NCI-H2107 treated with DMSO at 0.1 percent for 48 hours (cell line): Measurements from ENCODE around the gene CC2D1A.
"Not testable (repeated sequence)": the region's sequence is repeated elsewhere in the genome, so short reads cannot be mapped to it uniquely, and the experiment has no call there.

Source experiments
- DNase-seq: peaks from one replicate; lab custom pipeline; 2025; ENCODE audit not compliant: unreplicated experiment; lab: John Stamatoyannopoulos, UW

Gene CC2D1A

DNA sequence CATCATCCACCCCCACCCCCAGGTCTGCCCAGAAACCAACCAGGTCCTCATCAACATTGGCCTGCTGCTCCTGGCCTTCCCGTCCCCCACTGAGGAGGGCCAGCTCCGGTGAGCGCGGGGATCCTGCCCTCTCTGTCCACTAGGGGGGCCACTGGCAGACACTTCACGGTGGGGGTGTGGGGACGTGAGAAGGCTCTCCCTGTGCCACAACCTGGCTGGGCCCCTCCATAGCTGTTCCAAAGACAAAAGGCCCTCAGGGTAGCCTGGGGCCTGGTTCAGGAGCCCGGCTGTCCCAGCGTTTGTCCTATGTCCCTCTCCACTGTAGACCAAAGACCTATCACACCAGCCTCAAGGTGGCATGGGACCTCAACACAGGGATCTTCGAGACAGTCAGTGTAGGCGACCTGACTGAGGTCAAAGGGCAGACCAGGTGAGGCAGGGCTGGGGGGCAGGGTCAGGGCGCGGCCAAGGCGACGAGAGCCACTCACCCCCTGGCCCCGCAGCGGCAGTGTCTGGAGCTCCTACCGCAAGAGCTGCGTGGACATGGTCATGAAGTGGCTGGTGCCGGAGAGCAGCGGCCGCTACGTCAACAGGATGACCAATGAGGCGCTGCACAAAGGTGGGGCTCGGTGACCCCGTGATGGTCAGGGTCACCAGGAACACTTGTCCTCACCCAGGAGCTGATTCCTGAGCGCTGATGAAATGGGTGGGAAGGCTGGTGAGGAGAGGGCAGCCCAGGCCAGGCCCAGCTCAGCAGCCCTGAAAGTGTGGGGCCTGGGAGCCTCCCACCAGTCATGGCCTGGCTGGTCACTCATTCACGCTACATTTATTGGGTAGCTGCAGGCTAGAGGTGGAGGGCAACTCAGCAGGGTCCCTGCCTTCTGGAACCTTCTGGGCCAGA is 54.2 kb downstream of the CC2D1A start:
- DNase-seq, result no peak

DNA sequence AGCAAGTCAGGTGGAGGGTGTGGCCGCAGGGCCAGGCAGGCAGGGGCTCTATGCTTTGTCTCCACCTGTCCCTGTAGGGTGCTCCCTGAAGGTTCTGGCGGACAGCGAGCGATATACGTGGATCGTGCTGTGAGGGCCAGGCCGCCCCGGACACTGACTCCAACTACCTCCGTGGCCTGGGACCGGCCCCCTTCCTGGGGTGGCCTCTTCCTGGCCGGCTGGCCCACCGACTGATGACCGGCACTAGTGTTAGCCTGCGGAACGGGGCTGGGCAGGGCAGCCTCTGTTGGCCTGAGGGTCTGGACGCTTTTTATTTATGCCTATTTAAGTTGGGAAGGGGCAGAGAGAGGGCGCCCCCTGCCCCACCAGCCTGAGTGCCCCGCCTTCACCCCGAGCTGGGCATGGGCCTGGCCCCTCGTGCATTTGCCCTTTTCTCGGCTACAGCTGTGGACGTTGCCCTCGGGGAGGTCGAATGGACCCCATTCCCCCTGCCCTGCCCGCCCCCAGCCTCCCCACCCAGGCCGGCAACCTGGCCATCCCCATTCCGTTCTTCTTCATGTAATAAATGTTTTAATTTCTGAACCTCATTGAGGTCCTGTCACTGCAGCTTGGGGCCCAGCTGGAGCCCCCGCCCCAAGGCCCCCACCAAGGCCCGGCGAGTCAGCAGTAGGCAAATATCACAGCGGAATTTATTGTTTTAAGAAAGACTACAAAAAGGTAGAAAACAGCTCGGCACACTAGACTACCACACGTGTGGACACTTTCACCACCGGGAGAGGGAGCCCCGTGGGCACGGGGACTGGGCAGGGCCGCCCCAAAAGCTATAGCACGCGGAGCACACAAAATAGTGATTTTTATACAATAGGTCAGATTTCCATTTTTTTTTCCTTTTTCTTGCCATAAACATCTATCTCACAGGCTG is 55.1 kb downstream of the CC2D1A start:
- DNase-seq, result no peak

- DNase-seq, result no peak
These were observed 56.1 kb downstream of the CC2D1A start for GRCh38 chr19:13961826-13962698.

DNA sequence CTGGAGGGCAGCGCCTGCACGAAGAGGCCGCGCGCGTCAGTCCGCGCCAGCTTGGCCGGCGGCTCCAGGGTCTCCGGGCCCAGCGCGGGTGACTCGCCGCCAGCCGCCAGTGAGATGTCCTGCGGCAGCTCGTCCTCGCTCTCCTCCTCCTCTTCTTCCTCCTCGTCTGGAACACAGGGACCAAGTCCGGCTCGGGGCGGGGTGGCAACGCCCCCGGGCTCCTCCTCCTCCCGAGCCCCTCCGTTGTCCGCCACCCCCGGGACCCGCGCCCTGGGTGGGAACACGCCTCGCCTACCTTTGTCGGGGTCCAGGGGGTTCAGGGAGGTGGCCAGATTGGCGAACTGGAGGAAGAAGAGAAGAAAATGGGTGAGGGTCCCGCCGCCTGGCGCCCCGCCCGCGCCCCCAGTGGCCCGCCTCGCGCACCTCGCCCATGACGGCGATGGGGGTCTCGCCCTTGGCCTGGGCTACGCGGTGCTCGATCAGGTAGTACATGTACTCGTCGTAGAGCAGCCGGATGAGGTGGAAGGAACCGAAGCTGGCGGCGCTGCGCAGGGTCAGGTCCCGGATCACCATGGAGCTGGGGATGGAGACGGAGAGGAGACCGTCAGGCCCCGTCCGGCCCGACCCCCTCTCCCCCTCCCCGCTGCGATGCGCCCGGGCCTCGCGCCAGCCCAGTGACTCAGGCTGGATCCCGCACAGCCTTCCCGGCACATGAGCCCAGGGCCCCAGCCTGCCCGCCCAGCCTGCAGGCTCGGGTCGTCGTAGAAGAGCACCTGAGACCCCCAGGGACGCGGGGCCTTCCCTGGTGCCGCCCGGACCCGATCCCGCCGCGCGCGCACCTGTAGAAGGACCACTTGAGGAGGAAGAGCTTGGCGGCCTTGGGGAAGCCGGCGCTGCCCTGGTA is 57.0 kb downstream of the CC2D1A start:
- DNase-seq, result no peak

DNA sequence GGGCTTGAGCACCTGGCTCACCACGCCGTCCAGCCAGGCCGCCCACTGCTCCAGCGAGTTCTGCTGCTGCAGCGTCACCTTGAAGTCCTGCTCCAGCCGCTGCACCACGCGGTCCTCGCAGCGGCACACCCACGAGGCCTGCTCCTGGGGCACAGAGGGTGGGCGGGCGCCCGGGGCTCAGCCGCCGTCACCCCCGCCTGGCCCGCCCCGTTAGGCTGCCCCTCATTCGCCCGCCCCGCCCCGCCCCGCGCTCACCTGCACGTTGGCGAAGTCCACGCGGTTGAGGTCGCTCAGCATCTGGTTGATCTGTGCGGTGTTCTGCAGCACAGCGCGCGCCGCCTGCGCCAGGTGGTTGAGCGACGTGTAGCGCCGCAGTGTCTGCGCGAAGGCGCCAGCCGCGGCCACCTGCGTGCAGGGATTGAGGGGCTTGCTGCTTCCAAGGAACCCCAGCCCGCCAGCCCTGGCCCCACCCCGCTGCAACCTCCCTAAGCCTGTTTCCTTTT is 57.7 kb downstream of the CC2D1A start:
- no peak for DNase-seq

- no peak for DNase-seq
These were observed 58.8 kb downstream of the CC2D1A start for GRCh38 chr19:13964776-13965175.

GRCh38 chr19:13965377-13965896 is 59.4 kb downstream of the CC2D1A start:
- DNase-seq, result no peak

DNA sequence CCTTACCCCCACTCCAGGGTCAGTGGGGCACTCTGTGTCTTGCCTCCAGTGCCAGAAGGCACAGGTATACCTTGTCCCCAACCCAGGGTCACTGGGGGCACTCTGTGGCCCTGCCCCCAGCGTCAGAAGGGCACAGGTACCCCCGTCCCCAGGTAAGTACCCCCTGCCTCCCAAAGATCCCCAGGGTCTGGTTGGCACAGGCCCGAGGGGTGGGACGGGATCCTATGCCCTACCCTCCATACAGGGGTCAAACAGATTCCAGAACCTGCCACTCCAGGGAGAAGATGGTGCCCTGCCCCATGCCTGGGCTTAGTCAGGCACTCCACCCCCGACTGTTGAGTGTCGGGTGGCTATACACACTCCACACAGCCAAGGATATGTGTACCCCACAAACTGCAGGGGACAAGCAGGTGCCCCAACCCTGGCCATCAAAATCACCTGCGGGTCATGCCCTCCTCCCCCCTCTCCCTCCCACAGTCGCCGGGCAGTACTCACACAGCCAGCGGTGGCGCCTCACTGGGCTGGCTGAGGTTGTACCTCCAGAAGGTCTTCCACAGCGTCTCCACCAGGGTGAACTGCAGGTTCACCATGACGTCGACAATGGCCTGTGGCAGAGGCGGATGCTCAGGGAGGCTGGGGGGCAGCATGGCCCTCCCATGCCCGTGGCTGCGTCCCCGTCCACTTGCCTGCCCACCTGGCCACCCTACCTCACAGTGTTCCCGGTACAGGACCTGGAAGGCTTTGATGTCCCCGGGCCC is 60.1 kb downstream of the CC2D1A start:
- no peak for DNase-seq

DNA sequence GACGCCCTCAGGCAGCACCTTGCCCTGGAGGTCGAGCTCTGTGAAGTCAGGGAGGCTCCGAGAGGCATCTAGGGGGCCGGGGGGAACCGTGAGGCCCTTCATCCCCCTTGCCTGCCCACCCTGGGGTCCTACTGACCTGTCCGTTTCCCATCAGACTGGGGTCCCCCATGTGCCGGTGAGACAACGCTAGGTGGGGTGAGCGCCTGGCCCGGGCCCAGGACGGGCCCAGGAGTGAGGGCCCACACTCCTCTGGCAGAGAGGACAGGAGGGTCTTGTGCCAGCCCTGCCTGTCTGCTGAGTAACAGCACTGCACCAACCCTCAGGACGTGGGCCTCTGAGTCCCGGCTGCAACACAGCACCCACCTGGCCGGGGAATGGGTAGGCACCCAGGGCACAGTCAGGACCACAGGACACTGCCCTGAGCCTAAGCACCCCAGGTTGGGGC is 60.7 kb downstream of the CC2D1A start:
- DNase-seq, result no peak

DNA sequence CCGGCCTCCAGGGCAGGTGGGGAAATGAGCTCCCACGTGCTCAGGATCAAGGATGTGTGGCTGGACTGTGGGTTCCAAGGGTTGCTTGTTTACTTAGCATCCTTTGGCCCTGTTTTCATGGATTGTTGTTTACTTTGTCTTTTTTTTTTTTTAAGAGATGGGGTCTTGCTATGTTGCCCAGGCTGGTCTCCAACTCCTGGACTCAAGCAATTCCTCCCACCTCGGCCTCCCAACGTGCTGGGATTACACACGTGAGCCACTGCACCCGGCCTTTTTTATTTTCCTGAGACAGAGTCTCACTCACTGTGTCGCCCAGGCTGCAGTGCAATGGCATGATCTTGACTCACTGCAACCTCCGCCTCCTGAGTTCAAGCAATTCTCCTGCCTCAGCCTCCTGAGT is 61.2 kb downstream of the CC2D1A start:
- not testable (repeated sequence) for DNase-seq

- DNase-seq, result no peak
These were observed 62.5 kb downstream of the CC2D1A start for GRCh38 chr19:13968383-13968935.

- DNase-seq, result no peak
These were observed 63.0 kb downstream of the CC2D1A start for GRCh38 chr19:13968999-13969398.

DNA sequence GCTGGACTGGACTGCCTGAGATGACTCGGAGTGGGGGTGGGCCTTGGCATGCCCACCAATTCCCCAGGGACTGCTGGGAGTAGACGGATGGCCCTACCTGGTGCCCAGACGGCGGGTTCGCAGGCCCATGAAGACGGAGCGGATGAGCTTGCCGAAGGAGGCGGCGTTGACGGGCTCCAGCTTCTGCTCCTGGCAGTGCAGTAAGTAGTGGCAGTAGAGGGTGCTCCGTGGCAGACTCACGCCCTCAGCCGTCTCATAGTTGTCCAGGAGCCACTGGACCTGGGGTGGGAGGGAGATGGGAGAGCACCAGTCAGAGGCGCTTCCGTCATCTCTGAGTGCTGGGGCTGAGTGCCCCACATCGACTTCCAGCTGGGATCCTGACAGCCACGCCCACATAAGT is 63.9 kb downstream of the CC2D1A start:
- no peak for DNase-seq

DNA sequence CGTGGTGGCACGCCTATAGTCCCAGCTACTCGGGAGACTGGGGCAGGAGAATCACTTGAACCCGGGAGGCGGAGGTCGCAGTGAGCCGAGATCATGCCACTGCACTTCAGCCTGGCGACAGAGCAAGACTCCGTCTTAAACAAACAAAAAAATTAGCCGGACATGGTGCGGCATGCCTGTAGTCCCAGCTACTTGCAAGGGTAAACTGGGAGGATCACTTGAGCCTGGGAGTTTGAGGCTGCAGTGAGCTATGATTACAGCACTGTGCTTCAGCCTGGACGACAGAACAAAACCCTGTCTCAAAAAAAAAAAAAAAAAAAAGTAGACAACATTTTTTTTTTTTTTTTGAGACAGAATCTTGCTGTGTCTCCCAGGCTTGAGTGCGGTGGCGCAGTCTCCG is 65.9 kb downstream of the CC2D1A start:
- DNase-seq, result not testable (repeated sequence)

DNA sequence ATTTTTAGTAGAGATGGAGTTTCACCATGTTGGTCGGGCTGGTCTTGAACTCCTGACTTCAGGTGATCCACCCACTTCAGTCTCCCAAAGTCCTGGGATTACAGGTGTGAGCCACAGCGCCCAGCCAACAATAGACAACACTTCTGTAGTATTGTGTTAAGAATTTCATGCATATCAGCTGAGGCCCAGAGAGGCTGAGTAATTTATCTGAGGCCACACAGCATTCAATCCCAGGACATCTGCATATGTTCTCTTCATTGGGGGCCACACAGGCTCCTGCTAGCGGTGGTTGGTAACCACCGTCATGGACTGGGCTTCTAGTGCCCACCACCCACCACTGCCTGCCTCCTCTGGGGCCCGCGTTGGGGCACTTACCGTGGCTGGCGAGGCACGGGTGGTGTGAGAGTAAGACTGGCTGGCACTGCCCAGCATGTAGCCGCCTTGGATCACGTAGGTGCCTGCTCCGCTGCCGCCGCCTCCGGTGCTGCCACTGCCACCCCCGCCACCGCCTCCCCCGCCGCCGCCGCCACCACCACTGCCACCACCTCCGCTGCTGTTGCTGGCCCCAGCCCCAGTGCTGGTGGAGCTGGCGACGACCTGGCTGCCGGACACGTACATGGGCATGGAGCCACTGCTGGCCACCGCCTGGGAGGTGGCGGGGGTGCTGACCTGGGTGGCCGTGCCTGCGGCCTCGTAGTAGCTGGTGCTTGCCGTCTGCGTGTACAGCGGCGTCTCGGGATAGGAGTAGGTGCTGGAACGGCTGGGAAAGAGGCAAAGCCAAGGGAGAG is 66.6 kb downstream of the CC2D1A start:
- no peak for DNase-seq

DNA sequence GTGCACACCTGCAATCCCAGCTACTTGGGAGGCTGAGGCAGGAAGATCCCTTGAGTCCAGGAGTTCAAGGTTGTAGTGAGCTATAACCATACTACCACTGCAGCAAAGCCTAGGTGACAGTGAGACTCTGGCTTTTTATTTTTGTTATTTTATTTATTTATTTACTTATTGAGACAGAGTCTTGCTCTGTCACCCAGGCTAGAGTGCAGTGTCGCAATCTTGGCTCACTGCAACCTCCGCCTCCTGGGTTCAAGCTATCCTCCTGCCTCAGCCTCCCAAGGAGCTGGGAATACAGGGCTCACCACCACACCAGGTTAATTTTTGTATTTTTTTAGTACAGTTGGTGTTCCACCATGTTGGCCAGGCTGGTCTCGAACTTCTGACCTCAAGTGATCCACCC is 67.5 kb downstream of the CC2D1A start:
- not testable (repeated sequence) for DNase-seq

DNA sequence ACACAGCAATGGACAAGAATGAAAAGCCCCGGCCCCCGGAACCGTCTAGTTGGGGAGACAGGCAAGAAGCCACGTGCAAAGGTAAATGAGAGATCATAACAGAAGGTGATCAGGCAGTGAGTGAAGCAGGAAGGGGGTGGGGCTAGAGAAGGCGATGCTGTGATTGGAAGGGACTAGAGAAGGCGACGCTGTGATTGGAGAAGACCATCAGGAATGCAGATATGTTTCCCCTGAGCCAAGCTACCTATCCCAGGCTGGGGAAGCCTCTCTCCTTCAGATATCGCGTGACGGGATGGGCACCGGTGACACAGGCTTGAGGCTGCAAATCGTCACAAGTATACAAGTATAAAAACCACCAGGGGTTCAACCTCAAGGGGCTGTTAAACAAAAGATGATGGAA is 68.1 kb downstream of the CC2D1A start:
- no peak for DNase-seq

DNA sequence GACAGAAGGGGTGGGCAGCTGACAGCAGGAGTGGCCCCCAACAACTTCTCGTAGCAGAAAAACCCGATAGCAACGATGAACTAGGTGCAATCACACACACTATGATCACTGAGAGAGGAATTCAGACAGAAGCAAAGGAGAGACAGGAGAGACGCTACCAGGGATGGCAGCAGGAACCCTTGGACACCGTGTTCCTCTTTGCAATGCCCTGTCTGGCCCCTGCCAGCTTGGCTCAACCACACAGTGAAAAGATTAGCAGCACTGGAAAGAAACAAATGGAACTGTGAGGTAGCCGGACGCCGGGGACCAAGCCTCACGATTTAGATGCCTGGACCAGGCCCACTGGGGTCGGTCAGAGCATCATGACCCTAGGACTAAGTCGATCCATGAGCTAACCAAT is 69.9 kb downstream of the CC2D1A start:
- DNase-seq, result no peak
